OCI-LY1 (cell line): ENCODE data around the gene NSUN6.

ENCODE experiments used
- CTCF ChIP-seq: fragments of 200-600 bp; sonication (generic), shearing (Covaris generic); IDR thresholded peaks from 2 replicates; pipeline ENCODE4 v1.5.1; 2017; ENCODE audit warnings: mild to moderate bottlenecking, antibody characterized with exemption, low read length, moderate library complexity, mixed read lengths
- EZH2 ChIP-seq: fragments of 200-600 bp; sonication (generic), shearing (Covaris generic); IDR thresholded peaks from 2 replicates; pipeline ENCODE4 v1.8.0; 2017; ENCODE audit warnings: borderline replicate concordance, mixed run types, mild to moderate bottlenecking, antibody characterized with exemption, low read length, moderate library complexity, mixed read lengths

GRCh38 chr10:18651324-18652007 is at the start of gene NSUN6:
- TF ChIP-seq CTCF: no peak
- no peak for TF ChIP-seq EZH2
